NCI-H1930 (cell line): ENCODE data around the gene BMI1.

Source experiments
- DNase-seq, 2 experiments: peaks; one replicate each; lab custom pipeline; 2025; lab: John Stamatoyannopoulos, UW

The BMI1 gene

DNA sequence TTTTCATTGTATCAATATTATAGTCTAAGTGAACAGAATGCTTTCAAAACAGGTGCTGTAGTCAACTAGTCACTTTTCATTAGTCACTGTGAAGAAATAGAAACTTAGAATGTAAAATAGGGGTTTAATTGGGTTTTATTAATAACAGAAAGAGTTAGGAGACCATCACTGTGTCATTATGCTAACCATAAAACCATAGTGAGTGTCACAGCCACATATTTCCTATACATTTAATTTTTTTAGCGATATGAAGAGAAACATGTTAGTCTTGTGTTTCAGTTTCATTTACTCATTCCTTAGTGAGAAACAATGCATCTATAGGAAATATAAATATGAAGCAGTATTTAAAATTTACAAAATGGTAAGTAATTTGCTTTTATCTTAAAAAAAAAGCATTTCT lies 46.6 kb downstream of the BMI1 start:
- no peak for DNase-seq

DNA sequence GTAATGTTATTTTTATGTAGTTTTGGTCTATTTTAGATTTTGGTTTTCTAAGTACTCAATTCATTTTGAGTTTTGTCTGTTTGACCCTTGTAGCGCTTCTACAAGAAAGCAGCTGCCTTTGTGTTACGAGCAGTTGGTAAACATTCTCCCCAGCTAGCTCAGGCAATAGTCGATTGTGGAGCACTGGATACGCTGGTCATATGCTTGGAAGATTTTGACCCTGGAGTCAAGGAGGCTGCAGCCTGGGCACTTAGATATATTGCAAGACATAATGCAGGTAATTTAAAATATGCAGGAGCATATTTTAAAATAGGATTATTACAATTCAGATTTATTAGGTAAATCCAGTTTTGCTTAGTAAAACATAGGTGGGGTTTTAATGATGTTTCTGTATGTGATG lies 47.5 kb downstream of the BMI1 start:
- DNase-seq = no peak

DNA sequence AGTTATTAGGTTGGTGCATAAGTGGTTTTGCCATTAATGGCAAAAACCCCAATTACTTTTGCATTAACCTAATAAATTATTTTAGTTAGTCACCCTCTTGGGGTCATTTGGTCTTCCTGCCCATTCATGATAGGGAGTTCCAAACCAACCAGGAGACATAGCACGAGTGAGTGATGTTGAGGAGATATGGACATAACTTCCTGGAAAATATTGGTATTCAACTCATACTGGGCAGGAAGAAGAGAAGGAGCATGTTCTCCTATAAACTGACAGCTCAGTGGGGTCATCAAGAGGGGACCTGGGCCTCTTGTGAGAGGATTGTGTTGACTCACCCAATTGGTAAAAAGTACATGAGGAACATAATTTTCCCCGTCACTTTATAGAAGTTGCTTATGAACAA lies 48.1 kb downstream of the BMI1 start:
- no peak for DNase-seq

DNA sequence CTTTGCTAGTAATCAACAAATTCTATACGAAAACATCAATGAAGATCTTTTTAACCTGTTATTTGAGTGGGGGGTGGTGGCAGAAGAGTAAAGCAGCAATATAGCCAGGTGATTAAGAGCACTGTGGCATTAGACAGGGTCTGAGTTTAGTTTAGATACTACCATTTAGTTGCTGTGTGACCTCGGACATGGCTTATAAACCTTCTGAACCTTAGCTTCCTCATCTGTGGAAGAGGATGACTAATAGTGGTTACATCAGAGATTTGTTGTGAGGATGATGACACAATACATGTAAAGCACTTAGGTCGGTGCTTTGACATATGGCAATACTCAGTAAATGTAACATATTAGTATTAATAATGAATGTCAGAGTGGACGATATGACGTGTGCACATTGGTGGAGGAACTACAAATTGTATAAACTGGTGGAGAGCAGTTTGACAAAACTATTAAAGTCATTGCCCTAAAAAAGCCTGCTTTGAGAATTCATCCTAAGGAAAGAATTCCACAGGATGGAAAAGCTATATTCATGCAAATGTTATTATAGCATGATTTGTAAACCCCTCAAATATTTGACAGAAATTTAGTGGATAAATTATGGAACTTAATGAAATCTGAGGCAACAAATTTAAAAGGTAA lies 48.7 kb downstream of the BMI1 start:
- no peak for DNase-seq

DNA sequence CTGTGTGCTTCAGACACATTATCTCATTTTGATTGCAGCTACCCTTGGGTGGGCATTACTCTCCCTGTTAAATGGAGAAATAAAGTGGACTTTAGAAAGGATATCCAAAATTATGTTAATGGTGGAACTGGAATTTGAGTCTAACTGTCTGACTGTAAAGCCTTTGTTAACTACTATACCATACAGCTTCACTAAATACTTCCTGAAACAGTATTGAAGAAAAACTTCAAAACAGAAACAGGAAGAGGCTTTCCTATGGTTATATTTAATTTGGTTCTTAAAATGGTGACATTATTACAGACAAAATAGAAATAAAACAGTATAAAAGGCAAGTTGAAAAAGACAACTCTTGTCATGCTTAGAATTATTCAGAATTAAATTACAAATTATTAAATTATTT lies 49.4 kb downstream of the BMI1 start:
- no peak for DNase-seq

DNA sequence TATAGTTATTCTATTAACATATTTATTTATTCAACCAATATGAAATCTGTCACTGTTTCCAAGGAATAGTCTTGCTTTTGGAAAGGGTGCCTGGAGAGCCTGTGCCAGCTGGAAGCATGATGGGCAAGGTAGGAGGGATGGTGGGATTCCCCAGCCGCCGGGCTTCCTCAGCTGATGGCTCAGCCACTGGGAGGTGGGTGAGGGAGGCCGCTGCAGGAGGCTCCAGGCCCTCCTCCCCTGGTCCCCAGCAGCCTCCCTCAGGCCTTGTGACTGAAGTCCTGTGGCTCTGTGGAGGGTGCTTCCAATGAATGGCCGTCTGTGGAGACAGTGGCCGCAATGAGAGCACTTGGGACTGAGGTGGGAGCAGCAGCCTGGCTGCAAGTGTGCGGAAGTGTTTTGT lies 51.4 kb downstream of the BMI1 start:
- no peak for DNase-seq

DNA sequence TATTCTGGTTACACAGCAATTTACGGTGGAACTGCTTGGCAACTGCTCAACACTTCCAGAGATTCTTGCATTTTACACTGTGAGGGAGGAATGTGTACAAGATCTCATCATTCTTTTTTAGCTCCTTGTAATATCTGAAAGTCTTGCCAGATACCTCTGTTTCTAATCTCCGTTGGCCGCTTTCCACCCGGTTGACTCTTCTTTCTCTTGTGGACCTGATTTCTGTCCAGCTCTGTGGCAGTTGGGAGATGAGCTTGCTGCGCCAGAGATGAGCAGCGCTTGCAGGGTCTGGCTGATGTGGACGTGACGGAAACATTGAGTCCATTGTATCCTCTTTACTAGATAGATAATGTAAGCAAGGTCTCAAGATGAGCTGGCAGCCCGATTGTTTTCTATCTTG lies 52.0 kb downstream of the BMI1 start:
- no peak for DNase-seq

DNA sequence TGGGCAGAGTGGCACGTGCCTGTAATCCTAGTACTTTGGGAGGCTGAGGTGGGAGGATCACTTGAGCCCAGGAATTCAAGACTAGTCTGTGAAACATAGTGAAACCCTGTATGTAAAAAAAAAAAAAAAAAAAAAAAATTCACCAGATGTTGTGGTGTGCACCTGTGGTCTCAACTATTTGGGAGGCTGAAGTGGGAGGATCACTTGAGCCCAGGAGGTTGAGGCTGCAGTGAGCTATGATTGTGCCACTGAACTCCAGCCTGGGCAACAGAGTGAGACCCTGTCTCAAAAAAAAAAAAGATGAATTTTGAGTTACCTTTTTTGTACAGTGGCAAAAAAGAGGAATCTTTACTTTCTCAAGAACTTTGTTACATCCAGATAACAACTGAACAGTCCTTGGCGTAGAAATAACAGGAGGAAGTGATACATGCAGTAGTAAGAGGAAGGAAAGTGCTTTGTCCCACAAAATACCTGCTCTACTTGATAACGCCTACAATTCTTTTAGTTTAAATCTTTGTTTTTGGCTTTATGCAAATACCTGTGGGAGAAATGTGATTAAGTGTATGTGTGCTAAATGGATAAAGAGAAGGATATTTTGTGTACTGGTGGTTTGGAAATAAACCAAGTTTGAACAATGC lies 53.7 kb downstream of the BMI1 start:
- no peak for DNase-seq

DNA sequence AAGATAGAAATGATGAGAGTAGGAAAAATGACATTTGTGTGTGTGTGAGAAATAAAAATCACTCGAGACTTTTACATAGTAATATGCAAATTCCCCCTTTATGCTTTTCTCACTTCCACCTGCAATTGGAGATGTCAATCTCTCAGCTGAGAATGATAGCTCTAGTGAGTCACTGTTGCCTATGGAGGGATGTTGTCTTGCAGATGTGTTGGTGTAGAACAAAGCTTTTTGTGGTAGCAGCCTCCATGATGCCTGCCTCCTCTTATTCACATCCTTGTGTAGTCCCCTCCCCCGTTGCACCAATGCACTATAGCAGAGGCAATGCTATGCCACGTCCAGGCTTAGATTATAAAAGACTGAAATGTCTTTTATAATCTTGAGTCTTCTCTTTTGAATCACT lies 58.2 kb downstream of the BMI1 start:
- no peak for DNase-seq
